Sigmoid colon (tissue), 4 donors: ENCODE measurements around the gene ENAM.

ENCODE experiments used
- CTCF ChIP-seq, 4 experiments: fragments of 450-650 bp in 3 of 4; fragments of 200-600 bp in 1 of 4; IDR thresholded peaks; one replicate each; pipeline ENCODE4 v1.5.1; 2016 to 2019; ENCODE audit warnings: antibody characterized with exemption in 4 of 4, mild to moderate bottlenecking in 3 of 4, moderate library complexity in 2 of 4
- EP300 ChIP-seq, 4 donors: sonication (generic); formaldehyde crosslinking; IDR thresholded peaks; one replicate each; pipeline ENCODE4 v1.6.1; 2017; ENCODE audit warnings: antibody characterized with exemption in 4 of 4
- POLR2A ChIP-seq, 2 donors: fragments of 450-650 bp; IDR thresholded peaks; one replicate each; pipeline ENCODE4 v1.6.1; 2016; ENCODE audit warnings: antibody characterized with exemption in 2 of 2, mild to moderate bottlenecking in 2 of 2, moderate library complexity in 2 of 2
- POLR2AphosphoS5 ChIP-seq, 4 donors: sonication (generic); formaldehyde crosslinking; IDR thresholded peaks; one replicate each; pipeline ENCODE4 v1.6.1; 2017; ENCODE audit warnings: antibody characterized with exemption in 4 of 4

GRCh38 chr4:70628444-70628843 is at the start of gene ENAM:
- TF ChIP-seq CTCF (IDR thresholded peaks at IDR 0.05) (no peak), POLR2A (IDR thresholded peaks at IDR 0.05) (no peak), POLR2AphosphoS5 (IDR thresholded peaks at IDR 0.05) (no peak), EP300 (IDR thresholded peaks at IDR 0.05) (no peak)
